Measurements from ENCODE around the gene SNX20.

SNX20 gene

DNA sequence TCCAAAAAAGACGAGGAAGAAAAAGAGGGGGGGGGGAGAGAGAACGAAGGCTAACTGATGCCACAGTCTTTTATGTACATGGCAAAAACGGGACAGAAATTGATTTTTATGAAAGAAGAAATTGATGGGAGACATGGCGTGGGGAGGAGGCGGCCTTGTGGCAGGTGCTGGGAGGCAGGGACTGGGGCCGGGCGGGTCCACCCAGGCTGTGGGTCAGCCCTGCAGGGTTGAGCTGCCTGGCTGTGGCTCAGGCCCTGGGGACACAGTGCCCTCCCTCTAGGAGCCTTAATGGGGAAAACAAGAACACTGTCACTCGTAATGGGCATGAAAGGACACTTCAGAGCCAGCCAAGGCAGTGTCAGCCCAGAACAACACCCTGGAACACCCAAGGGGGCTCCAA lies 34.8 kb downstream of the SNX20 start:
- Histone ChIP-seq H3K36me3 (ENCODE audit: control insufficient read depth, insufficient read depth, low read length) (no peaks in the 10 kb centered on the region), H3K4me3 (replicated peaks; ENCODE audit: low read depth, low read length) (no peak overlapping the region), H3K27me3 (replicated peaks; ENCODE audit: control insufficient read depth, insufficient read depth, low read length) (no peaks in the 10 kb centered on the region; the same call in none of the 2 replicates)
- TF ChIP-seq, protein P1, sequence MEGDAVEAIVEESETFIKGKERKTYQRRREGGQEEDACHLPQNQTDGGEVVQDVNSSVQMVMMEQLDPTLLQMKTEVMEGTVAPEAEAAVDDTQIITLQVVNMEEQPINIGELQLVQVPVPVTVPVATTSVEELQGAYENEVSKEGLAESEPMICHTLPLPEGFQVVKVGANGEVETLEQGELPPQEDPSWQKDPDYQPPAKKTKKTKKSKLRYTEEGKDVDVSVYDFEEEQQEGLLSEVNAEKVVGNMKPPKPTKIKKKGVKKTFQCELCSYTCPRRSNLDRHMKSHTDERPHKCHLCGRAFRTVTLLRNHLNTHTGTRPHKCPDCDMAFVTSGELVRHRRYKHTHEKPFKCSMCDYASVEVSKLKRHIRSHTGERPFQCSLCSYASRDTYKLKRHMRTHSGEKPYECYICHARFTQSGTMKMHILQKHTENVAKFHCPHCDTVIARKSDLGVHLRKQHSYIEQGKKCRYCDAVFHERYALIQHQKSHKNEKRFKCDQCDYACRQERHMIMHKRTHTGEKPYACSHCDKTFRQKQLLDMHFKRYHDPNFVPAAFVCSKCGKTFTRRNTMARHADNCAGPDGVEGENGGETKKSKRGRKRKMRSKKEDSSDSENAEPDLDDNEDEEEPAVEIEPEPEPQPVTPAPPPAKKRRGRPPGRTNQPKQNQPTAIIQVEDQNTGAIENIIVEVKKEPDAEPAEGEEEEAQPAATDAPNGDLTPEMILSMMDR (IDR thresholded peaks at IDR 0.05; ENCODE audit: insufficient read depth, low read length, poor library complexity, severe bottlenecking): no peak
- no peak for DNase-seq (ENCODE audit: extremely low read depth, insufficient read length)

DNA sequence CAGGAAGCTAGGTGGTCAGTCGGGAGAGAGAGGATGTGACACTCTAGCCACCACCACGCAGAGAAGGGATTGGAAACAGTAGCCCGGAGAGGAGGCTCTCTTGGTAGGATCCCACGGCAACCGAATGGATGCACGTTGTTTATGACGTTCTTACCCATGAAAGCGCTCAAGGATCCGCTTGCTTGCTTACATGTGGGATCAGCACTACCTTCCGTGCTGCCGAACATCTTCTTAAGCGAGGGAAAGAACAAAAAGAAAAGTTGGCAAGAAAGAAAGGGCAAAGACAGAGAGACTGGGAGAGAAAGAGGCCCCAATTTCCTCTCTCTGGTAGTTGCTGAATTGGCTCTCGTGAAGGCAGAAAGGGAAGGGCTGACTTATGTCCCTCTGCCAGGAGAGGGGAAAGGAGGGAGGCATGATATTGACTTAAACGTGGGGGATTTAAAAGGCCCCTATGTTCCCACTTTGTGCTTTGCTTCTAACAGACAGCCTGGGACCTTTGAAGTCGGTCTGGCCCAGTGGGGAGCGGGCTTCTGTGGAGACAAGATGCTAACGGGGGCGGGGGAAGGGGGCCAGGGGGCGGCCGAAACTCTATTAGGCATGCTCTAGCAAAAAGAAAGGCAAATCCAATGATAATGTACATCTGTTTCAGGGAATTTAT lies 35.4 kb downstream of the SNX20 start:
- no peaks in the 10 kb centered on the region; the same call in none of the 2 replicates for H3K27me3 ChIP-seq (replicated peaks; ENCODE audit: control insufficient read depth, insufficient read depth, low read length)
- H3K4me3 ChIP-seq (replicated peaks; ENCODE audit: low read depth, low read length): no peak overlapping the region
- no peak for DNase-seq (ENCODE audit: extremely low read depth, insufficient read length)
- TF ChIP-seq, protein P1 (IDR thresholded peaks at IDR 0.05; ENCODE audit: insufficient read depth, low read length, poor library complexity, severe bottlenecking): no peak
- no peaks in the 10 kb centered on the region for H3K36me3 ChIP-seq (ENCODE audit: control insufficient read depth, insufficient read depth, low read length)

DNA sequence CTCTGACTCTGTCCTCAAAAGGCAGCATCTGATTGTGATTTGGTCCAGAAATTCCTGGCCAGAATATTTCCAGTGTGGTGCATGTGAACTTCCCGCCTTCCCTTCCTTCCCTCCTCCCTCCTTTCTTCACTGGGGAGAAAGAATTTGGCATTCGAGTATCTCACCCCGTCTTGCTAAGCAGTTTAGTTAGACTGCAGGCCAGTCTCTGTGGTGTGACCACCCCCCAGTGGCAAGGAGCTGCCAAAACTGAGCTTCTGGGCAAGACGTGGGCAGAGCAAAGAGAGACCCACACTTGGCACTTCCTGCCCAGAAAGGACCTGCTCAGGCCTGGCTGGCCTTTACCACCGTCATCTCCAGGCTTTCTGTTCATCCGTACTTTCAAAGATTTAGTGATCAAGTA lies 36.4 kb downstream of the SNX20 start:
- no peak for DNase-seq (ENCODE audit: extremely low read depth, insufficient read length)
- TF ChIP-seq, protein P1 (IDR thresholded peaks at IDR 0.05; ENCODE audit: insufficient read depth, low read length, poor library complexity, severe bottlenecking): peak; percentile 52
- no peaks in the 10 kb centered on the region; the same call in none of the 2 replicates for H3K27me3 ChIP-seq (replicated peaks; ENCODE audit: control insufficient read depth, insufficient read depth, low read length)

DNA sequence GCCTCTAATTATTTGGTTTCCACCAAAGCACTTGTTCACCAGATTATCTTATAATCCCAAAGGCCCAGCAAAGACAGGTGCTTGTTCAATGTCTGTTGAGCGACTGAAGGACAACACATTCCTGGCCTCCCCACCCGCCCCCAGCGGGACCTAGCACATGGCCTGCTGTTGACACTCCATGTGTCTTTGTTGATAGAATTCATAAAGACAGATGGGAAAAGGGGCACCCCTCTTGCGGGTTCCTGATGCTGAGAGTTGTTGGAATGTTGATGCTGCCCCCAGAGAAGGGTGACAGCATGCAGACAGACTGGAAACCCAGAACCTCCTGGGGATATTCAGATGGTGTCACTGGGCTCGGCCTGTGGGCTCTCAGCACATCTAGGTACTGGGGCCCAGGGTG lies 36.9 kb downstream of the SNX20 start:
- TF ChIP-seq, protein P1 (IDR thresholded peaks at IDR 0.05; ENCODE audit: insufficient read depth, low read length, poor library complexity, severe bottlenecking): no peak

More for the DNA sequence above, 36.4 kb downstream of the SNX20 start:
- Histone ChIP-seq H3K36me3 (ENCODE audit: control insufficient read depth, insufficient read depth, low read length) (no peaks in the 10 kb centered on the region), H3K4me3 (replicated peaks; ENCODE audit: low read depth, low read length) (no peak overlapping the region)

DNA sequence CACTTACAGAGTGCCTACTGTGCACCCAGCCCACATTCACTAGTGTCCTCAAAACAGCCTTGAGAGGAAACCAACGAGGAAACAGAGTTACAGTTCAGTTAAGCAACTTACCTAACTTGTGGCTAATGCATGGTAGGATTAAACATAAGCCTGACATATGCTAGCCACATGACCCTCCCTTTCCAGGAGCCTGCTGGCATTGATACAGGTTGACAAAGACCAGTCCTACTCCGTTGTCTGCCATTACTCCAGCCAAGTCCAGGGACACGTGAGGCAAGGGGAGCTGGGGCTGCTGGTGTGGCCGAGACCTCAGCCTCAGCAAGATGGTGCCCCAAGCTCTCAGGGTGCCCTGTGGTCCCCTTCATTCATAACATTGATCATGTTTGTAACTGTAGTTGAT lies 37.9 kb downstream of the SNX20 start:
- H3K36me3 ChIP-seq (ENCODE audit: control insufficient read depth, insufficient read depth, low read length): no peaks in the 10 kb centered on the region
- H3K27me3 ChIP-seq (replicated peaks; ENCODE audit: control insufficient read depth, insufficient read depth, low read length): no peaks in the 10 kb centered on the region; the same call in none of the 2 replicates
- H3K4me3 ChIP-seq (replicated peaks; ENCODE audit: low read depth, low read length): no peak overlapping the region
- DNase-seq (ENCODE audit: extremely low read depth, insufficient read length): no peak
- TF ChIP-seq, protein P1 (IDR thresholded peaks at IDR 0.05; ENCODE audit: insufficient read depth, low read length, poor library complexity, severe bottlenecking): no peak

More for the DNA sequence above, 36.9 kb downstream of the SNX20 start:
- no peaks in the 10 kb centered on the region for H3K36me3 ChIP-seq (ENCODE audit: control insufficient read depth, insufficient read depth, low read length)
- no peak overlapping the region for H3K4me3 ChIP-seq (replicated peaks; ENCODE audit: low read depth, low read length)
- DNase-seq (ENCODE audit: extremely low read depth, insufficient read length): no peak
- H3K27me3 ChIP-seq (replicated peaks; ENCODE audit: control insufficient read depth, insufficient read depth, low read length): no peaks in the 10 kb centered on the region; the same call in none of the 2 replicates

Measured in GM06990 (cell line).